NCI-H524 treated with DMSO at 0.1 percent for 48 hours (cell line): Measurements from ENCODE around the gene PYROXD2.
"Not testable (repeated sequence)": the region's sequence is repeated elsewhere in the genome, so short reads cannot be mapped to it uniquely, and the experiment has no call there.

Experiments
- DNase-seq: peaks from one replicate; lab custom pipeline; 2025; lab: John Stamatoyannopoulos, UW

The PYROXD2 gene

GRCh38 chr10:98390406-98390805 lies 24.6 kb downstream of the PYROXD2 start:
- DNase-seq = no peak

- no peak for DNase-seq
These were observed 25.6 kb downstream of the PYROXD2 start for GRCh38 chr10:98389398-98389797.

GRCh38 chr10:98388101-98388655 lies 26.8 kb downstream of the PYROXD2 start:
- DNase-seq = no peak

GRCh38 chr10:98384531-98385133 lies 30.4 kb downstream of the PYROXD2 start:
- DNase-seq = no peak

- DNase-seq = no peak
These were observed 31.1 kb downstream of the PYROXD2 start for GRCh38 chr10:98383869-98384268.

GRCh38 chr10:98383134-98383667 lies 31.8 kb downstream of the PYROXD2 start:
- not testable (repeated sequence) for DNase-seq

- DNase-seq = no peak
These were observed 32.3 kb downstream of the PYROXD2 start for GRCh38 chr10:98382691-98383101.

GRCh38 chr10:98380493-98381339 lies 34.3 kb downstream of the PYROXD2 start:
- DNase-seq = no peak

GRCh38 chr10:98378722-98379121 lies 36.3 kb downstream of the PYROXD2 start:
- no peak for DNase-seq

GRCh38 chr10:98377536-98377935 lies 37.4 kb downstream of the PYROXD2 start:
- DNase-seq = no peak

- no peak for DNase-seq
These were observed 38.0 kb downstream of the PYROXD2 start for GRCh38 chr10:98377001-98377400.

- DNase-seq = no peak
These were observed 38.5 kb downstream of the PYROXD2 start for GRCh38 chr10:98376485-98376884.

- no peak for DNase-seq
These were observed 40.6 kb downstream of the PYROXD2 start for GRCh38 chr10:98374217-98374985.

GRCh38 chr10:98373260-98374040 lies 41.5 kb downstream of the PYROXD2 start:
- DNase-seq = no peak

GRCh38 chr10:98370831-98371820 lies 43.9 kb downstream of the PYROXD2 start:
- DNase-seq = no peak

GRCh38 chr10:98369801-98370200 lies 45.2 kb downstream of the PYROXD2 start:
- no peak for DNase-seq

GRCh38 chr10:98368644-98369043 lies 46.3 kb downstream of the PYROXD2 start:
- no peak for DNase-seq

- DNase-seq = no peak
These were observed 47.2 kb downstream of the PYROXD2 start for GRCh38 chr10:98367604-98368451.

GRCh38 chr10:98366062-98366530 lies 48.9 kb downstream of the PYROXD2 start:
- no peak for DNase-seq
